NCI-H1417 treated with DMSO at 0.1 percent for 48 hours (cell line): Measurements from ENCODE around the gene LAMB4.

Experiments used
- DNase-seq: peaks from one replicate; lab custom pipeline; 2025; lab: John Stamatoyannopoulos, UW

The LAMB4 gene

GRCh38 chr7:108014747-108015682 lies 115.1 kb downstream of the LAMB4 start:
- no peak for DNase-seq

GRCh38 chr7:108014215-108014614 lies 115.9 kb downstream of the LAMB4 start:
- DNase-seq: no peak

- no peak for DNase-seq
Measured at GRCh38 chr7:108012499-108013430, 117.4 kb downstream of the LAMB4 start.

- DNase-seq: no peak
Measured at GRCh38 chr7:108010377-108010776, 119.8 kb downstream of the LAMB4 start.

GRCh38 chr7:108009873-108010272 lies 120.3 kb downstream of the LAMB4 start:
- no peak for DNase-seq

GRCh38 chr7:108008827-108009226 lies 121.3 kb downstream of the LAMB4 start:
- no peak for DNase-seq

GRCh38 chr7:108008240-108008639 lies 121.9 kb downstream of the LAMB4 start:
- no peak for DNase-seq

GRCh38 chr7:108007762-108008161 lies 122.4 kb downstream of the LAMB4 start:
- DNase-seq: no peak

- no peak for DNase-seq
Measured at GRCh38 chr7:108007261-108007660, 122.9 kb downstream of the LAMB4 start.

GRCh38 chr7:108004220-108005142 lies 125.7 kb downstream of the LAMB4 start:
- no peak for DNase-seq

GRCh38 chr7:108003599-108003935 lies 126.6 kb downstream of the LAMB4 start:
- DNase-seq: no peak

GRCh38 chr7:108002726-108003598 lies 127.2 kb downstream of the LAMB4 start, which contains the start of gene LAMB1:
LAMB1 (minus strand) TSS chr7:108003161; CDS start chr7:108002885, 276 bp downstream.
- DNase-seq: no peak

GRCh38 chr7:108001764-108002725 lies 128.1 kb downstream of the LAMB4 start:
- no peak for DNase-seq

- no peak for DNase-seq
Measured at GRCh38 chr7:108000875-108001763, 129.0 kb downstream of the LAMB4 start.

GRCh38 chr7:107999779-108000560 lies 130.2 kb downstream of the LAMB4 start:
- DNase-seq: no peak

GRCh38 chr7:107998660-107999480 lies 131.3 kb downstream of the LAMB4 start:
- no peak for DNase-seq

GRCh38 chr7:107998150-107998549 lies 132.0 kb downstream of the LAMB4 start:
- DNase-seq: no peak
